HepG2 (cell line): ENCODE results near the gene TLCD3B.

Experiments used
- CTCF ChIP-seq: sonication (generic); formaldehyde crosslinking; IDR thresholded peaks from 2 replicates; pipeline ENCODE4 v1.5.0; 2020; ENCODE audit warnings: mild to moderate bottlenecking, missing genetic modification reagents, moderate library complexity
- HDAC6 ChIP-seq: fragments of 200-600 bp; sonication (generic); IDR thresholded peaks from 2 replicates; pipeline ENCODE4 v1.7.0; 2017; ENCODE audit warnings: mild to moderate bottlenecking, antibody characterized with exemption, low read length, low read depth
- MAF1 ChIP-seq: sonication (generic); formaldehyde crosslinking; IDR thresholded peaks from 2 replicates; pipeline ENCODE4 v1.5.0; 2020; ENCODE audit warnings: missing genetic modification reagents, borderline replicate concordance
- NFIC ChIP-seq: IDR thresholded peaks from 2 replicates; pipeline ENCODE4 v1.6.1; 2012; ENCODE audit warnings: mild to moderate bottlenecking, low read length, inconsistent platforms
- POLR2AphosphoS5 ChIP-seq: IDR thresholded peaks from 2 replicates; pipeline ENCODE4 v1.6.1; 2012; ENCODE audit warnings: low read depth, low read length
- XRCC5 ChIP-seq: fragments of 200-400 bp; formaldehyde crosslinking; optimal IDR thresholded peaks from 2 replicates; pipeline ENCODE3; 2017; ENCODE audit warnings: mild to moderate bottlenecking, low read length
- ZBTB7A ChIP-seq: sonication (generic); formaldehyde crosslinking; IDR thresholded peaks from 2 replicates; pipeline ENCODE4 v1.8.0; 2022; ENCODE audit warnings: mild to moderate bottlenecking, missing genetic modification reagents
- ZNF362 ChIP-seq: sonication (generic); formaldehyde crosslinking; IDR thresholded peaks from 2 replicates; pipeline ENCODE4 v1.4.0; 2020; ENCODE audit warnings: missing genetic modification reagents, mild to moderate bottlenecking, borderline replicate concordance
- ZNF550 ChIP-seq: sonication (generic); formaldehyde crosslinking; IDR thresholded peaks from 2 replicates; pipeline ENCODE4 v1.4.0; 2020; ENCODE audit warnings: mild to moderate bottlenecking, missing genetic modification reagents, borderline replicate concordance
- ZNF580 ChIP-seq: IDR thresholded peaks from 2 replicates; pipeline ENCODE4 v1.6.1; 2016; ENCODE audit warnings: low read depth, borderline replicate concordance
- ZNF704 ChIP-seq: sonication (generic); formaldehyde crosslinking; IDR thresholded peaks from 2 replicates; pipeline ENCODE4 v1.8.1; 2023; ENCODE audit warnings: mild to moderate bottlenecking, inconsistent platforms, moderate library complexity, missing genetic modification reagents, borderline replicate concordance
- ZSCAN20 ChIP-seq: sonication (generic); formaldehyde crosslinking; IDR thresholded peaks from 2 replicates; pipeline ENCODE4 v1.4.0; 2020; ENCODE audit warnings: missing genetic modification reagents, mild to moderate bottlenecking, borderline replicate concordance

GRCh38 chr16:29978081-29978480 is 53.0 kb downstream of the TLCD3B start:
- TF ChIP-seq NFIC, result no peak
- TF ChIP-seq CTCF (CRISPR knock-in tag), result no peak
- no peak for TF ChIP-seq POLR2AphosphoS5
- no peak for TF ChIP-seq ZNF704 (CRISPR knock-in tag)
- no peak for TF ChIP-seq ZBTB7A
- no peak for TF ChIP-seq HDAC6
- no peak for TF ChIP-seq XRCC5
- TF ChIP-seq ZNF550 (CRISPR knock-in tag), result no peak
- TF ChIP-seq ZSCAN20, result no peak
- no peak for TF ChIP-seq MAF1 (CRISPR knock-in tag)
- TF ChIP-seq ZNF362, result no peak
- TF ChIP-seq ZNF580, result no peak
